Hematopoietic multipotent progenitor cell treated with erythropoietin and hydrocortisone succinate and interleukin-3 and kit ligand, for 6 days (in vitro differentiated cells): Measurements from ENCODE around the gene SYT17.
A peak's percentile ranks its signal among the peaks of the same experiment; 100 is the strongest.
"Not testable (repeated sequence)": the region's sequence is repeated elsewhere in the genome, so short reads cannot be mapped to it uniquely, and the experiment has no call there.

ENCODE experiments used
- DNase-seq: peaks from one replicate; pipeline ENCODE4 v3.0.0-alpha.2; 2015

Gene SYT17

GRCh38 chr16:19175492-19176262 is 7.6 kb downstream of the SYT17 start:
- DNase-seq, result no peak

DNA sequence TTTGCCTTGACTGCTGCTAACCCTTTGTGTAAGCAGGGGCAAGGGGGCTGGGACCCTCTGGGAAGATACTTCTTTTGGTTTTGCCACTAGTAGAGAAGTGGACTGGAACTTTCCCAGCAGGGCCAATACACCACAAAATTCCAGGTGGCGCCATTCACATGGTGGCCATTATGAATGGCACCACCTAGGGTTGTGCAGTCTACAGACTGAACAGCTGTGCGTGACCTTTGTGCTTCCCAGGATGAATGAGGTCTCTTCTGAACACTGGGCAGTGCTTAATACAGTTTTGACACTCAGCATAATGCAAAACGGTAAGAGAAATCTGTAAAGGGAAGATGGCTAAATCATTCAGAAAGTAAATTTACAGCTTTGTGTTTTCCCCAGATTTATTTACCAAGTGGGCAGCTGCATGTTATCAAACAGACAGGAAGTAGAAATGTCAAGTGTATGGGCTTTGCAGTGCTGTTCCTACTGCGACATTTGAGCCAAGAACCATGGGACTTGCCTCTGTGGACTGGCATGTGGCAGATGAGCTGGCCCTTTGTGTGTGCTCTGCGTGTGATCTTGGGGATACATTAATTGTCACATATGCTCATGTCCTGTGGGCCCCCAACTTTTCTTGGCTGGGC is 9.2 kb downstream of the SYT17 start:
- no peak for DNase-seq

GRCh38 chr16:19179546-19180490 is 11.8 kb downstream of the SYT17 start:
- DNase-seq, result peak; percentile 86

DNA sequence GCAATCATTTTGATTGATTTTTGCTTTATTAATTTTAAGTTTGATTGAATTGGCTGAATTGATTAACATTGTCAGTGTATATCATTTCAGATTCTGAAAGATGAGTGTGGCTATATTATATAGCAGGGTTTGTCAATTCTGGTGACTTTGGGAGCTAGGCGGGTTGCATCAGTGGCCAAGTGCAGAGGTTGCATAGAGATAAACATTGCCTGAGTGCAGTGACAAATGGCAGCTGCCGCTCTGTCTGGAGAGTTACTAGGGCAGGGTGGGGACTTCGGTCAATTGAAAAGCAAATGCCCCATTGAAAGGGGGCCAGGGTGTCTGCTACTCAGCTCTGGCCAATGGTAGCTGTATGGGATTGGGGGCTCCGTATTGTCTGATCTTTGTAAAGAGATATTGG is 12.7 kb downstream of the SYT17 start:
- no peak for DNase-seq

- no peak for DNase-seq
These were observed 14.4 kb downstream of the SYT17 start for GRCh38 chr16:19182481-19182880.

GRCh38 chr16:19183187-19183586 is 15.1 kb downstream of the SYT17 start:
- no peak for DNase-seq

DNA sequence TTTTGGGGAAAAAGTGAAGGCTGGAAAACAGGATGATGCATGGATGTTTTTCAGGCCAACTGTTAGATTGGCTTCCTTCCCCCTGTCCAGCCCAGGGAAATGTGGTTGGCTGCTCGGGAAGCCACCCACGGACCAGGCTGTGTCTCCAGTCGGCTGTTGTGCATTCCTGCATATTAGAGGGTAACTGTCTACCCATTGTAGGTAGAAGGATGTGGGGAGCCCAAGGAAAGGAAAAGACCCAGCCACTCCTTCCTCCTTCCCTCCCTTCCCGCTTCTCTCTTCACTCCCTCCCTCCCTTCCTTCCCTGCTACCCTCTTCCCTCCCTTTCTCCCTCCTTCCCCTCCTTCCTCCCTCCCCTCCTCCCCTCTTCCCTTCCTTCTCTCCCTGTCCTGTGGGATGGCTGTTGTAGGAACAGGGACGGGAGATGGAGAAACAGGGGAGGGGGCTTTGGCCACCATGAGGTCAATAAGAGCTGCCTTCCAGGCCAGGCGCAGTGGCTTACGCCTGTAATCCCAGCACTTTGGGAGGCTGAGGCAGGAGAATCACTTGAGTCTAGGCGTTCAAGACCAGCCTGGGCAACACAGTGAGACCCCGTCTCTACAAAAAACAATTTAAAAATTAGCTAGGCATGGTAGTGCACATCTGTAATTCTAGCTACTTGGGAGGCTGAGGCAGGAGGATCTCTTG is 16.9 kb downstream of the SYT17 start:
- no peak for DNase-seq

DNA sequence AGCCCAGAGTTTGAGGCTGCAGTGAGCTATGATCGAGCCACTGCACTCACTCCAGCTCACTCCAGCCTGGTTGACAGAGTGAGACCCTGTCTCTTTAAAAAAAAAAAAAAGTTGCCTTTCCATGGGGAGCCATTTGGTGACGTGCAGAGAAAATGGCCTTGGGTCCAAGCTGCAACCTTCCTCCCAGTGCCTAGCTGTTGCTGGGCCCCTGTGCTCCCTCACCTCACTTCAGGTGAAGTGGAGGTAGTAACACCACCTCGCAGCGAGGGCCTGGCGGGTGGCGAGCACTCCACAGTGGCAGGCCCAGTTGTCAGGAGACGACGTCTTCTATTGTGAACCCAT is 17.4 kb downstream of the SYT17 start:
- DNase-seq, result no peak

- no peak for DNase-seq
These were observed 18.4 kb downstream of the SYT17 start for GRCh38 chr16:19186408-19186807.

DNA sequence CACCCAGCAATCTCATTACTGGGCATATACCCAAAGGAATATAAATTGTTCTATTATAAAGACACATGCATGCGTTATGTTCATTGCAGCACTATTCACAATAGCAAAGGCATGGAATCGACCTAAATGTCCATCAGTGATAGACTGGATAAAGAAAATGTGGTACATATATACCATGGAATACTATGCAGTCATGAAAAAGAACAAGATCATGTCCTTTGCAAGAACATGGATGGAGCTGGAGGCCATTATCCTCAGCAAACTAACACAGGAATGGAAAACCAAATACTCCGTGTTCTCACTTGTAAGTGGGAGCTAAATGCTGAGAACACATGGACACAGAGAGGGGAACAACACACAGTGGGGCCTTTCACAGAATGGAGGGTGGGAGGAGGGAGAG is 19.9 kb downstream of the SYT17 start:
- not testable (repeated sequence) for DNase-seq

- DNase-seq, result no peak
These were observed 20.4 kb downstream of the SYT17 start for GRCh38 chr16:19188406-19188805.

GRCh38 chr16:19192865-19193264 is 24.8 kb downstream of the SYT17 start:
- DNase-seq, result no peak

DNA sequence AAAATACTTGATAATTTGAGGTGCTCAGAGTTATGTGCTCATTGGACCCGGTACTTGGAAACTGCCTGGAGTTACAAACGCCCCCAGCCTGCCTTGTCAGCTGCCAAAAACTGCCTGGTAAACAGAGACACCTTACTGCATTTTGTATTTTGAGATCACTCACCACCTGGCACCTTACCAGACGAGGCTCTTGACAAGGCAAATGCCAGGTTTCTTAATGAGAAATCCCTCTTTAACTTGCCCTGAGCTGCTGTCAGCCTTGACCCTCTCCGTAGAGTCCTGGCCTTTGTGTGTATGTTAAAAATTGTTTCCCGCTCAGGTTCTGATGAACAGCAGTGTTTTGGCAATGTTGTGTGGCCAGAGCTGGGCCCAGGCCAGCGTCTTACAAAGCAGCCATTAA is 28.8 kb downstream of the SYT17 start:
- no peak for DNase-seq

- DNase-seq, result no peak
These were observed 35.4 kb downstream of the SYT17 start for GRCh38 chr16:19203374-19203966.

- DNase-seq, result no peak
These were observed 42.4 kb downstream of the SYT17 start for GRCh38 chr16:19210280-19210924.

- DNase-seq, result no peak
These were observed 42.9 kb downstream of the SYT17 start for GRCh38 chr16:19210968-19211367.

GRCh38 chr16:19212059-19212458 is 44.0 kb downstream of the SYT17 start:
- DNase-seq, result no peak

GRCh38 chr16:19213885-19214284 is 45.8 kb downstream of the SYT17 start:
- DNase-seq, result peak; percentile 12

DNA sequence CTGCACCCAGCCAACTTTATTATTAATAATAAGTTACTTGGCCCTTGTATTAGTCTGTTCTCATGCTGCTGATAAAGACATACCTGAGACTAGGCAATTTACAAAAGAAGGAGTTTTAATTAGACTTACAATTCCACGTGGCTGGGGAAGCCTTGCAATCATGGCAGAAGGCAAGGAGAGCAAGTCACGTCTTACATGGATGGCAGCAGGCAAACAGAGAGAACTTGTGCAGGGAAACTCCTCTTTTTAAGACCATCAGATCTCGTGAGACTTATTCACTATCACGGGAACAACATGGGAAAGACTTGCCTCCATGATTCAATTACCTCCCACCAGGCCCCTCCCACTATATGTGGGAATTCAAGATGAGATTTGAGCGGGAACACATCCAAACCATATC is 47.7 kb downstream of the SYT17 start:
- no peak for DNase-seq

DNA sequence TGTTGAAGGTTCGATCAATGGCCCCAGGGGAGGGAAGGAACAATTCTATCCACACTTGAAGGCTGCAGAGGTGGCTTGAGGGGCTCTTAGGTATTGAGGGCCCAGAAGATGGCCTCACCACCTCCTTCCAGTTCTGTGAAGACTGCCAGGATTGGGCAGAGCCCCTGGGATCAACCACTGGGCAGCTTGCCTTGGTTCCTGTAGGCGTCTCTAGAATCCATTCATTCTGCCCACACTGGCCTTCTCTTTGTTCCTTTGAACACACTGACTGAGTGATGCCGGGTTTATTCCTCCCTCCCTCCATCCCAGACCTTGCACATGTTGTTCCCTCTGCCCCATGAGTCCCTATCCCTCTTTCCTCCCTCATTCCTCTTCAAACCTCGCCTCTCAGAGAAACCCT is 50.5 kb downstream of the SYT17 start:
- no peak for DNase-seq

DNA sequence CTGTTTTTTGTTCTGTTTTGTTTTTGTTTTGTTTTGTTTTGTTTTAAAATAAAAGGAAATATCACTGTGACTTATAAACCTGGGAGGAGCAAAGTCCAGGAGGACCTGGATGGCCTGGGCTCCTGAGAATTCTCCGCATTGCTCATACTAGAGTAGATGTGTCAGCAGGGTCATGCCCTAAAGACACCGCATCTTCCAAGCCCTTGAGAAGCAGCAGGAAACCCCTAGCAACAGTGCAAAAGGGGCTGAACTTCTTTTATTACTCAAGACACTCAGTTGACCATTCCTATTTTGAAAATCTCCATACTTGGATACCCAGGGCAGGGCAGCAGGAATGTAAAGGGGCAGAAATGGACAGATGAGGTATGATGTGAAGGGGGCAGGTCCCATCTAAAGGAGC is 51.8 kb downstream of the SYT17 start:
- DNase-seq, result no peak
